ENCODE data around the gene GPRIN1. TPM values are rescaled to one million over a fixed set of nuclear protein-coding genes. Genes with fewer than 3 reads are reported as not detected.

The GPRIN1 gene
- total and polyA plus RNA-seq, 2 of the 4 experiments (the other 2 are of a cell fraction): 3.0 to 4.7 TPM

DNA sequence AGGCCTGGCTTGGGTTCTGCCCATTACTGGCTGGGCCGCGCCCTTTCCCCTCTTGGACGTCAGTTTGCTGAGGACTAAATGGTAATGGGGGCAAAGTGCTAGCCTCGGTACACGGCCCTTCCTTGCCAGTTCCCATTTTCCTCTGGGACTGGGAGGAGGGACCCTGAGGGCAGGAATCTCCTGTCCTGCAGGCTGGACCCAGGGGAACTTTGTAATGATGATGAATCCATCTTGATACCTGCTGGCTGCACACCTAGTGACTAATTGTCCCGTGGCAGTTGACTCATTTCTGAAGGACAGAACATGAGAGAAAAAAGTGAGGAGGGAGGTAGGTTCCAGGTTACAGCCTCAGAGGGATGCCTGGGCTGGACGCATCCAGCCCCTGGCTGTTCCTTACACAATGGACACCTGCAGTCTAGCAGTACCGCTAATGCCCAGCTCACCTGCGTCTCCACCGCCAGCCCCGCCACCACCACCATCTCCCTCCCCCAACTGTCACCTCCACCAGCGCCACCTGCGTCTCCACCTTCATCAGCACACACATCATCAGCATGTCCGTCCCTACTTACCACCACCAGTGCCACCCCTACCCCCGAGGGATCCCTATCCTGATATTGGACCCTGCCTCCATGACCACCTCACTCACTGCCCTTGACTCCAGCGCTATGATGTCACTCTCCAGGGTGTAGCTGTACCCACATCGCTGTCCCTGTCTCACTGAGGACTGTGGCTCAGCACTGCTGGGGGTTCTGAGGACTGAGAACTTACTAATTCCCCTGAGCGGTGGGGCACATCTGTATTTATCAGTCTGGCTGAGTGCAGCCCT, 56.5 kb downstream of the GPRIN1 start:
- Histone ChIP-seq H4K8ac (ENCODE audit: low read depth in 2 of 2, low read length in 2 of 2) (no peak overlapping the region), H3K9me1 (ENCODE audit: insufficient read depth, low read length) (no peaks in the 10 kb centered on the region), H3K27ac (ENCODE audit: insufficient read depth, low read length) (no peak overlapping the region), H3K4me1 (ENCODE audit: control insufficient read depth, insufficient read depth, low read length) (no peaks in the 10 kb centered on the region), H4K91ac (ENCODE audit: insufficient read depth, low read depth, low read length) (no peak overlapping the region), H3K4me3 (ENCODE audit: insufficient read depth, low read depth, low read length) (no peak overlapping the region), H3K27me3 (ENCODE audit: control insufficient read depth, insufficient read depth, low read length) (peaks cover 19% of the 10 kb centered on the region; the same call in 1 of the 2 replicates), H2BK5ac (ENCODE audit: low read depth, low read length, poor library complexity, severe bottlenecking) (no peak overlapping the region), H4K5ac (ENCODE audit: low read depth, low read length) (no peak overlapping the region), H3K36me3 (ENCODE audit: control insufficient read depth, insufficient read depth, low read length) (no peaks in the 10 kb centered on the region), H3K4ac (ENCODE audit: low read depth, low read length) (no peak overlapping the region), H2AFZ (replicated peaks; ENCODE audit: low read length, poor library complexity) (peak overlapping the region; percentile 27), H3K9me3 (ENCODE audit: control insufficient read depth, insufficient read depth, low read length) (no peaks in the 10 kb centered on the region), H3K9ac (ENCODE audit: low read depth, low read length) (no peak overlapping the region), H3K79me1 (ENCODE audit: low read depth in 1 of 2, low read length in 2 of 2) (no peaks in the 10 kb centered on the region), H2BK120ac (ENCODE audit: low read depth, low read length) (no peak overlapping the region), H3K56ac (ENCODE audit: extremely low read depth, insufficient read depth, low read length) (no peak overlapping the region), H3K4me2 (ENCODE audit: low read depth, low read length) (no peak overlapping the region), H3K14ac (replicated peaks; ENCODE audit: low read depth, low read length) (no peak overlapping the region), H3K18ac (ENCODE audit: low read depth, low read length) (no peak overlapping the region), H4K20me1 (ENCODE audit: insufficient read depth, low read length) (no peaks in the 10 kb centered on the region), H2AK9ac (replicated peaks; ENCODE audit: low read depth, low read length, poor library complexity) (no peak overlapping the region), H2BK20ac (ENCODE audit: low read depth, low read length) (no peak overlapping the region), H2AK5ac (ENCODE audit: low read depth, low read length) (no peak overlapping the region), H3K23ac (ENCODE audit: low read depth, low read length) (no peak overlapping the region), H2BK15ac (ENCODE audit: low read depth, low read length) (no peak overlapping the region)
- WGBS, 2 experiments (ENCODE audit: extremely low coverage in 2 of 2, insufficient read length in 1 of 2): 60% methylated on average over 13 of the region's 18 CpGs; no CpG with 5 or more reads in 1 of the 2 experiments
- DNase-seq: no peak
- in situ Hi-C loops (cut with MboI; ENCODE audit: low sequenced_read_pairs) (loop anchor here (25.0 kb wide), 1 partner anchor 816 kb away; no protein-coding TSS in a partner anchor), dilution Hi-C loops (cut with HindIII; ENCODE audit: low sequenced_read_pairs, unreplicated experiment) (no loop called here), intact Hi-C loops (cut with micrococcal nuclease) (no loop called here)
- no peak for TF ChIP-seq NFE2L2 (IDR thresholded peaks at IDR 0.05; ENCODE audit: low read depth, low read length)
- no peak for TF ChIP-seq RAD21 (IDR thresholded peaks at IDR 0.05; ENCODE audit: low read length)
- no peak for TF ChIP-seq MAFK (IDR thresholded peaks at IDR 0.05; ENCODE audit: low read depth, low read length)
- no peak for TF ChIP-seq FOS (IDR thresholded peaks at IDR 0.05; ENCODE audit: low read depth, low read length)
- no peak for TF ChIP-seq POLR2A (IDR thresholded peaks at IDR 0.05; ENCODE audit: low read depth, low read length)
- TF ChIP-seq, protein P1, sequence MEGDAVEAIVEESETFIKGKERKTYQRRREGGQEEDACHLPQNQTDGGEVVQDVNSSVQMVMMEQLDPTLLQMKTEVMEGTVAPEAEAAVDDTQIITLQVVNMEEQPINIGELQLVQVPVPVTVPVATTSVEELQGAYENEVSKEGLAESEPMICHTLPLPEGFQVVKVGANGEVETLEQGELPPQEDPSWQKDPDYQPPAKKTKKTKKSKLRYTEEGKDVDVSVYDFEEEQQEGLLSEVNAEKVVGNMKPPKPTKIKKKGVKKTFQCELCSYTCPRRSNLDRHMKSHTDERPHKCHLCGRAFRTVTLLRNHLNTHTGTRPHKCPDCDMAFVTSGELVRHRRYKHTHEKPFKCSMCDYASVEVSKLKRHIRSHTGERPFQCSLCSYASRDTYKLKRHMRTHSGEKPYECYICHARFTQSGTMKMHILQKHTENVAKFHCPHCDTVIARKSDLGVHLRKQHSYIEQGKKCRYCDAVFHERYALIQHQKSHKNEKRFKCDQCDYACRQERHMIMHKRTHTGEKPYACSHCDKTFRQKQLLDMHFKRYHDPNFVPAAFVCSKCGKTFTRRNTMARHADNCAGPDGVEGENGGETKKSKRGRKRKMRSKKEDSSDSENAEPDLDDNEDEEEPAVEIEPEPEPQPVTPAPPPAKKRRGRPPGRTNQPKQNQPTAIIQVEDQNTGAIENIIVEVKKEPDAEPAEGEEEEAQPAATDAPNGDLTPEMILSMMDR (conservative IDR thresholded peaks at IDR 0.05; ENCODE audit: low read depth, low read length): no peak
- TF ChIP-seq BHLHE40 (IDR thresholded peaks at IDR 0.05; ENCODE audit: low read depth, low read length): no peak
- TF ChIP-seq, protein P2, sequence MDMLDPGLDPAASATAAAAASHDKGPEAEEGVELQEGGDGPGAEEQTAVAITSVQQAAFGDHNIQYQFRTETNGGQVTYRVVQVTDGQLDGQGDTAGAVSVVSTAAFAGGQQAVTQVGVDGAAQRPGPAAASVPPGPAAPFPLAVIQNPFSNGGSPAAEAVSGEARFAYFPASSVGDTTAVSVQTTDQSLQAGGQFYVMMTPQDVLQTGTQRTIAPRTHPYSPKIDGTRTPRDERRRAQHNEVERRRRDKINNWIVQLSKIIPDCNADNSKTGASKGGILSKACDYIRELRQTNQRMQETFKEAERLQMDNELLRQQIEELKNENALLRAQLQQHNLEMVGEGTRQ (IDR thresholded peaks at IDR 0.05; ENCODE audit: low read depth, low read length): no peak
- TF ChIP-seq RFX5 (IDR thresholded peaks at IDR 0.05; ENCODE audit: low read depth, low read length): no peak
- ATAC-seq (ENCODE audit: low read depth): no peak
- CTCF ChIA-PET: no interaction called here
- POLR2A ChIA-PET (ENCODE audit: unreplicated experiment): interaction anchor here (0.5 kb wide), 1 partner anchor 941 kb away, joined by 3 read pairs; no protein-coding TSS in a partner anchor
- BruUV-seq (replicated peaks): no TSS peak

All from IMR-90 (cell line).